Upper lobe of left lung (tissue), 6 donors: ENCODE measurements around the gene METTL25B. TPM values are rescaled to one million over a fixed set of nuclear protein-coding genes. Genes with fewer than 3 reads are reported as not detected.
A peak's percentile ranks its signal among the peaks of the same experiment; 100 is the strongest.

ENCODE experiments used
- ATAC-seq, 2 donors: fragments of 200-7000 bp; cut with Tn5 transposase; one replicate each; pipeline ENCODE4 v1.9.1; 2022; ENCODE audit warnings: mild to moderate bottlenecking in 2 of 2, moderate library complexity in 2 of 2; ENCODE audit not compliant: low FRiP score in 2 of 2
- DNase-seq, 2 donors: peaks; one replicate each; pipeline ENCODE4 v3.0.0-alpha.2; 2019 to 2020
- H3K27ac ChIP-seq, 4 donors: fragments of 200-600 bp; sonication (generic); one replicate each; pipeline ENCODE4 v1.5.1; 2016 to 2019
- H3K27me3 ChIP-seq, 4 donors: fragments of 200-600 bp; sonication (generic); one replicate each; pipeline ENCODE4 v1.5.1; 2017 to 2019
- H3K36me3 ChIP-seq, 4 donors: fragments of 200-600 bp; sonication (generic); one replicate each; pipeline ENCODE4 v1.5.1; 2016 to 2019
- H3K4me1 ChIP-seq, 4 donors: fragments of 200-600 bp; sonication (generic); one replicate each; pipeline ENCODE4 v1.5.1; 2018 to 2019
- H3K4me3 ChIP-seq, 4 donors: fragments of 200-600 bp; sonication (generic); one replicate each; pipeline ENCODE4 v1.5.1; 2017 to 2019; ENCODE audit warnings: mild to moderate bottlenecking in 2 of 4, moderate library complexity in 1 of 4
- H3K9me3 ChIP-seq, 4 donors: fragments of 200-600 bp; sonication (generic); one replicate each; pipeline ENCODE4 v1.5.1; 2018 to 2019
- EP300 ChIP-seq, 4 donors: sonication (generic); formaldehyde crosslinking; IDR thresholded peaks; one replicate each; pipeline ENCODE4 v1.5.1; 2017; ENCODE audit warnings: antibody characterized with exemption in 4 of 4, control low read depth in 2 of 4
- POLR2A ChIP-seq, 4 donors: fragments of 450-650 bp; IDR thresholded peaks; one replicate each; pipeline ENCODE4 v1.5.1; 2016 to 2017; ENCODE audit warnings: antibody characterized with exemption in 4 of 4, mild to moderate bottlenecking in 2 of 4
- POLR2AphosphoS5 ChIP-seq, 2 donors: sonication (generic); formaldehyde crosslinking; IDR thresholded peaks; one replicate each; pipeline ENCODE4 v1.5.1; 2017; ENCODE audit warnings: antibody characterized with exemption in 2 of 2
- WGBS, 2 donors: methylation state at CpG; one replicate each; pipeline ENCODE4 v1.1.5; 2017 to 2018; 5-methylcytosine and 5-hydroxymethylcytosine counted together
- total RNA-seq, 6 donors: library from RNA; depleted of rRNA in 4 of 6; stranded (reverse); fragments of >200 nt in 4 of 6; gene quantifications; one replicate each; pipeline versions ENCODE4 v1.1.0 to v1.2.1, GENCODE V29; 2016 to 2021
- TF ChIP-seq, protein P1 (sequence below), 6 experiments: fragments of 450-650 bp in 4 of 6; fragments of 200-600 bp in 2 of 6; sonication (generic) in 2 of 6; IDR thresholded peaks; one replicate each; pipeline ENCODE4 v1.5.1; 2016 to 2019; ENCODE audit warnings: antibody characterized with exemption in 6 of 6
- donor health status: DM: no; HTN: no; CAD: no; lungs with moderate emphysema.
- donor health status: DM: no; HTN: yes; CAD: no; lungs with severe emphysema.

METTL25B gene
- total RNA-seq, 6 donors from 2014 or later, result 23.4 to 131 (median 39.9) TPM

DNA sequence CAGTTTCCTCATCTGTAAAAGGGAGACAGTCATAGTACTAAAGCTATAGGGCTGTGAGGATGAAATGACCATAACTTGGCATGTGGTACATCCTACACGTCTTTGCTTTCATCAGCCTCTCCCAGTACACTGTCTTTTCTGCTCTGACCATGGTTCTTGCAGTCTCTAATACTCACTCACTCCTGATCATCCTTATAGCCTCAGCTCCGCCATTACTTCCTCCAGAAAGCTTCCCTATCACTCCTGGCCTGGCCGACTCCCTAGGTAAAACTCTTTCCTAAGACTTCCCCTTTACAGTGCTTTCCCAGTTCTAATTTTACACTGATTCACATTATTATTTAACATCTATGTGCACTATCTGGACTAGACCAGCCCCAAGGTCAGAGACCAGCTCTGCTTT lies 17.6 kb downstream of the METTL25B start:
- peak overlapping the region; percentile 96 to 99 (median 98) for H3K27ac ChIP-seq
- WGBS, 2 donors, result 53 to 71% methylated on average over 3 of the region's 3 CpGs
- peak overlapping the region in 1 of 4 donors; percentile 93 for H3K4me3 ChIP-seq
- DNase-seq, result no peak
- TF ChIP-seq POLR2A (IDR thresholded peaks at IDR 0.05) (no peak), POLR2AphosphoS5 (IDR thresholded peaks at IDR 0.05) (no peak), EP300 (IDR thresholded peaks at IDR 0.05) (no peak)
- TF ChIP-seq, protein P1, sequence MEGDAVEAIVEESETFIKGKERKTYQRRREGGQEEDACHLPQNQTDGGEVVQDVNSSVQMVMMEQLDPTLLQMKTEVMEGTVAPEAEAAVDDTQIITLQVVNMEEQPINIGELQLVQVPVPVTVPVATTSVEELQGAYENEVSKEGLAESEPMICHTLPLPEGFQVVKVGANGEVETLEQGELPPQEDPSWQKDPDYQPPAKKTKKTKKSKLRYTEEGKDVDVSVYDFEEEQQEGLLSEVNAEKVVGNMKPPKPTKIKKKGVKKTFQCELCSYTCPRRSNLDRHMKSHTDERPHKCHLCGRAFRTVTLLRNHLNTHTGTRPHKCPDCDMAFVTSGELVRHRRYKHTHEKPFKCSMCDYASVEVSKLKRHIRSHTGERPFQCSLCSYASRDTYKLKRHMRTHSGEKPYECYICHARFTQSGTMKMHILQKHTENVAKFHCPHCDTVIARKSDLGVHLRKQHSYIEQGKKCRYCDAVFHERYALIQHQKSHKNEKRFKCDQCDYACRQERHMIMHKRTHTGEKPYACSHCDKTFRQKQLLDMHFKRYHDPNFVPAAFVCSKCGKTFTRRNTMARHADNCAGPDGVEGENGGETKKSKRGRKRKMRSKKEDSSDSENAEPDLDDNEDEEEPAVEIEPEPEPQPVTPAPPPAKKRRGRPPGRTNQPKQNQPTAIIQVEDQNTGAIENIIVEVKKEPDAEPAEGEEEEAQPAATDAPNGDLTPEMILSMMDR (IDR thresholded peaks at IDR 0.05), result no peak
- H3K9me3 ChIP-seq, result no peaks in the 10 kb centered on the region
- no peak for ATAC-seq
- no peaks in the 10 kb centered on the region for H3K27me3 ChIP-seq
- H3K36me3 ChIP-seq, result peaks cover 10 to 35% (median 27%) of the 10 kb centered on the region in 4 donors
- H3K4me1 ChIP-seq, result peaks cover 47 to 72% (median 61%) of the 10 kb centered on the region in 4 donors

DNA sequence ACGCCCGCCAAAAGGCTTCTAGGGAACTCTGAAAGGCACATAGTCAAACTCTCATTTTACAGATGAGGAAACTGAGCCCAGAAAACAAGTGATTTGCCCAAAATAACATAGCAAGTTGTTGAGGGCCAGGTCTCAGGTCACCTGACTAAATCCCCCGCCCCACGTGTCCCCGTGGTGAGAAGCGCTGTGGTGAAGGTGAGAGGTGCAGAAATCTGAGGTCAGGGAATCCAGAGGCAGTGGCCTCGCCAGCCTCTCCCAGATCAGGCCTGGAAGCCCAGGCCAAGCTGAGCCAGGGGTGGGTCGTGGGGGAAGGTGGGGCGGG lies 18.1 kb downstream of the METTL25B start:
- no peaks in the 10 kb centered on the region for H3K27me3 ChIP-seq
- no peak for DNase-seq
- no peak for ATAC-seq
- H3K27ac ChIP-seq, result peak overlapping the region; percentile 96 to 99 (median 98)
- WGBS, 2 donors, result 55 to 69% methylated on average over 7 to 9 of the region's 9 CpGs
- H3K4me1 ChIP-seq, result peaks cover 46 to 70% (median 59%) of the 10 kb centered on the region in 4 donors
- no peak for TF ChIP-seq POLR2A (IDR thresholded peaks at IDR 0.05)
- TF ChIP-seq, protein P1 (IDR thresholded peaks at IDR 0.05), result no peak
- no peak for TF ChIP-seq EP300 (IDR thresholded peaks at IDR 0.05)
- no peak for TF ChIP-seq POLR2AphosphoS5 (IDR thresholded peaks at IDR 0.05)
- no peaks in the 10 kb centered on the region for H3K9me3 ChIP-seq
- peaks cover 10 to 35% (median 27%) of the 10 kb centered on the region in 4 donors for H3K36me3 ChIP-seq
- peak overlapping the region in 3 of 4 donors; percentile 45 to 93 (median 84) for H3K4me3 ChIP-seq

DNA sequence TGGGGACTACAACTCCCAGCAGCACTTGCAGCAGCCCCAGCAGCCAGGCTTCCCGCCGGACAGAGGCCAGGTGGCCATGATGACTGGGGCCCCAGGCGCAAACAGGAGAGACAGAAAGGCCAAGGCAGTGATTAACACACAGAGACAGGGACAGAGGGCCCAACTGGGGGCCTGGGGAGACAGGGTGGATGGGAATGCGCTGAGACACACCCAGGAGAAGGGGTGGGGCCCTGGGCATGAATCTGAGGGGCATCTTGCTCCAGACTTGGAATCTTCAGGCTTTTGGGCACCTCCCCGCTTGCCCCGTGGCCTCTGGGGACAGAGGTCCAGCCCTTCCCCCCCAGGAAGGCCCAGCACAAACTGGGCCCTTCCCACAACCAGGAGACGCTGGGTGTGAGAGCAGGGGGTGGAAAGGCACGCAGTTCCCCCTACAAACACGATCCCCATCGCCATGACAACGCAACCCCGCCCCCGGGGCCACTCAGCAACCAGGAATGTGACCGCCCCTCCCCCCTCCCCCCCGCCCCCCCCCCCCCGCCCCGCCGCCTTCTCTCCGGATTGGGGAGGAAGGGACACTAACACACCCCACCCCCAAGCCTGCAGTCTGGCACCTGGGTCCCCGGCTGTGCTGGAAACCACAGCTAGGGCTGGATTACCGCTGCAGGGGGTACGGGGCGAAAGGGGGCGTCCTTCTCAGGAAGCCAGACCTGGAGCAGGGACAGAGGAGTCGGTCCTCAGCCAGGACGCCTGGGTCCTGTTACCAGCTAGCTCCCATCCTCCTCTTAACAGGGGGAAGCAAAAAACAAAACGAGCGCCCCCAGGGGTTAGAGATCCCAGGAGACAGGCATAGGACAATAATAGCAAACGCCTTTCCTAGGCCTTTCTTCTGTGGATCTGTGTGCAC lies 18.7 kb downstream of the METTL25B start:
- peaks cover 42 to 64% (median 54%) of the 10 kb centered on the region in 4 donors for H3K4me1 ChIP-seq
- TF ChIP-seq EP300 (IDR thresholded peaks at IDR 0.05) (peak in 1 of 4 donors; percentile 23), POLR2A (IDR thresholded peaks at IDR 0.05) (peak in 2 of 4 donors; percentile 30 to 42), POLR2AphosphoS5 (IDR thresholded peaks at IDR 0.05) (peak; percentile 67 to 73)
- TF ChIP-seq, protein P1 (IDR thresholded peaks at IDR 0.05), result peak in 1 of 6 experiments; percentile 17

DNA sequence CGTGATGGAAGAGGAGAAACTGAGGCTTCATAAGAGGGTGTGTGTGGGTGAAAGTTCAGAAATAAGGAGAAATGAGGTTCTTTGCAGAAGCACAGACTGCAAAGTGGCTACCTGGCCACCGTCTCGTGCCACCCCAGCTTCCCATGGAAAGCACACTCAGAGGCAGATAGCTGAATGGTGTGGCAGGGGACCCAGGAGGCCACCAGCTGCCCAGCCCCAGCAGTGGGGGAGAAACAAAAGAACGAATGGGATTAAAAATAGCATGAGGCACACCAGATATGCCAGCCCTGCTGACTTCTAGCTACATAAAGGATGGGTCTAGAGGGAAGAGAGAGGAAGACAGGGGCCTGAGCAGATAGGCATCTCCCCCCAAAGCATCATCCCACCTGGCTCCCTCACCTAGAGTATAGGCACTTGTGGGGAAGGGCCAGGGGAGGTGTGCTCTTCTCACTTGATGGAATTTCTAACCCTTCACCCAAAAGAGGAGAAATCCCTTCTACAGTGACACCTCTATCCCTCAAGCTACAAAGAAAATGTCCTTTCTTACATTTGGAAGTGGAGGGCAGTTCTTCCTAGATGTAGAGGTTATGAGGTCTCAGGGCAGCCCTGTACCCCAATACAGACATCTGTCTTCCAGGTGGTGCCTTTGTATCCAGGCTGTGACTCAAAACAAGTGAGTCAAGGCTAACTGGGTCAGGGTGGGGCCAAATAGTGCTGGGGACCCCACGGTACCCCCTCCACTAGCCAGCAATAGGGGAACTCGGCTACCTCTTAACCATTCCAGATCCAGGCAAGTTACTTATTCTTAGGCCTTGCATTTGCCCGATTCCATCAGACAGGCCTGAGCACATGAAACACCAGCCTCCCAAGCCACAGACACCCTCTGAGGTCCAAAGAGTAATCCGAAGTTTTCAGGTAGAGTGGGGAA lies 19.7 kb downstream of the METTL25B start:
- Histone ChIP-seq H3K4me1 (peaks cover 49 to 70% (median 60%) of the 10 kb centered on the region in 4 donors), H3K27ac (peak overlapping the region; percentile 96 to 99 (median 98)), H3K27me3 (no peaks in the 10 kb centered on the region), H3K9me3 (no peaks in the 10 kb centered on the region), H3K36me3 (peaks cover 10 to 24% (median 19%) of the 10 kb centered on the region in 4 donors), H3K4me3 (peak overlapping the region in 3 of 4 donors; percentile 84 to 93 (median 90))
- no peak for ATAC-seq
- DNase-seq, result no peak
- TF ChIP-seq POLR2A (IDR thresholded peaks at IDR 0.05) (no peak), POLR2AphosphoS5 (IDR thresholded peaks at IDR 0.05) (no peak)
- TF ChIP-seq, protein P1 (IDR thresholded peaks at IDR 0.05), result no peak
- WGBS, 2 donors, result 4 to 6% methylated on average over 8 of the region's 8 CpGs

More for the DNA sequence above, 18.7 kb downstream of the METTL25B start:
- WGBS, 2 donors, result 0 to 7% methylated on average over 11 to 16 of the region's 29 CpGs
- ATAC-seq, result peak; percentile 79 to 83
- peak overlapping the region; percentile 38 to 93 (median 64) for H3K4me3 ChIP-seq
- peak overlapping the region; percentile 96 to 99 (median 98) for H3K27ac ChIP-seq
- H3K9me3 ChIP-seq, result no peaks in the 10 kb centered on the region
- DNase-seq, result peak; percentile 89 to 96
- H3K36me3 ChIP-seq, result peaks cover 10 to 34% (median 27%) of the 10 kb centered on the region in 4 donors
- H3K27me3 ChIP-seq, result no peaks in the 10 kb centered on the region
